Smooth muscle cell of trachea (primary cell): ENCODE measurements around the gene CCDC181. TPM values are rescaled to one million over a fixed set of nuclear protein-coding genes. Genes with fewer than 3 reads are reported as not detected.

Experiments used
- total RNA-seq: library from RNA; depleted of rRNA; stranded (reverse); fragments of >200 nt; gene quantifications from 2 replicates; pipeline ENCODE4 v1.2.1, GENCODE V29; 2014

The CCDC181 gene
- total RNA-seq: 0.50 and 1.0 TPM in 2 replicates

DNA sequence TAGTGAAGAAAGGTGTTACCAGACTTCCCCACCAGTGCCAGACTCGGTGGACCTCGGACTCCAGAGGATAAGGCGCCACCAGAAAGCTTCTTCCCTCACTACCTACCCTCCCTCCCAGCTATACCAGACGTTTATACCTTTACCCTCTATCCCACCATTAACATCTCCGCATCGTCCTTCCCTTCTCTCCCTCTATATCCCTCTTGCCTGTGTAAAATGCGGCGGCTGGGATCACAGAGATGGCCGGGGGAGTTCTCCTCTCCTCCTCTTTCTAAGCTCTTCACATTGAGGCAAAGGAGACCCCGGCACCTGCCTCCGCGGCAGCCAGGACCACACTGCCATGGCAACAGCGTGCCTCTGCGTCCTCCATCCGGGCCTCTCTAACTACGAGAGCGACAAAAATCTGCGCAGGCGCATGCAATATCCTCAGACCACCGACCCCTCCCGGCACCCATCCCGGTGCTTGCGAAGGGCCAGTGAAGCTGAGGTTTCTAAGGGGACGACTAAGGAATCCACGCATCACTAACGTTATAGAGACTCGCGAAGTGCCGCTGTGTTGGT lies at the start of gene CCDC181:
TSS of gene CCDC181 (minus strand) at position 394 of the 561 bp plus-strand sequence. CDS start 2,547 bp downstream, outside the sequence.

DNA sequence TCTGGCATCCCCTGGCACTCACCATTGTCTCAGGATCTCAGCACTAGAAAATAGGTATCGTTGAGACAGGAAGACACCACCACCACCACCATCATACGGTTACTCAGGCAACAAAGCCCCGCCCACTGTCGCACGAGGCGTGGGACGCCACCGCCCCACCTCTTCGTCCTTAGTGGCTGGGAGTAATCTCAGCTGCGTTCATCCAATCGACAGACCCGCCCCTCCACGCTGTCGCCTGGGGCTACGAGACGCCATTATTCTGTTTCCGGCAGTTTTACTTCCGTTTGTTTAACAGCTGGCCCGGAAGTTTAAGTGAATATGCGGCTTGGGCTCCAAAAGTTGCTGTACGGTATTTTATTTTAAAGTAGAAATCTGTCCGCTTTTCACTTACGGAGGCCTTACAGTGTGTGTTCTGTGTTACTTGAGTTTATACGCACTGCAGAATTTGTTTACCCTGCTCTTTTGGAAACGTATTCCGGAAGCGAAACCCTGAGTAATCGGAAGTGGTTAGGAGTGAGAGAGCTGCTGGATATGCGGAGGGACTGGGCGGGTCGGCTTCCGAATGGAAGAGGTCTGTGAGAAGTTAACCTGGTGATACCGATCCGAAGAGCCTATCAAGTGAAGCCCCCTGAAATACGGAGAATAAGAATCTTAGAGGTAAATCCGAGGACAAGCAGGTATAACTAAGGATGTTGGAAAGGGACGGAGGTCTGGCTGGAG lies 59.4 kb downstream of the CCDC181 start, which contains the start of the genes BLZF1 and NME7:
TSS of gene BLZF1 (plus strand) at position 510 of the 720 bp plus-strand sequence. CDS start 1,328 bp downstream, outside the sequence.
TSS of gene NME7 (minus strand) at position 112 of the 720 bp plus-strand sequence. CDS start at position 25, 87 bp downstream.

Other genes starting within 250 kb of the CCDC181 start
- 16.7 and 39.0 TPM in 2 replicates for gene NME7, start 59.7 kb downstream of the CCDC181 start, total RNA-seq
- 27.5 and 40.7 TPM in 2 replicates for gene BLZF1, start 59.3 kb downstream of the CCDC181 start, total RNA-seq
- 8.0 and 8.9 TPM in 2 replicates for gene SLC19A2, start 58.5 kb upstream of the CCDC181 start, total RNA-seq
- under 0.01 TPM in 1 of 2 replicates, not detected in the other for gene F5, start 159.0 kb upstream of the CCDC181 start, total RNA-seq
- gene SELP, start 202.7 kb upstream of the CCDC181 start, total RNA-seq: not detected in 2 replicates